HG03565 (cell line): ENCODE measurements around the gene TEX28.
"Not testable (repeated sequence)": the region's sequence is repeated elsewhere in the genome, so short reads cannot be mapped to it uniquely, and the experiment has no call there.

ENCODE experiments used
- ATAC-seq: cut with Tn5 transposase; IDR thresholded peaks from one replicate; pipeline ENCODE4 v1.9.1; 2021; ENCODE audit warnings: mild to moderate bottlenecking, moderate library complexity; ENCODE audit not compliant: unreplicated experiment

Gene TEX28

GRCh38 chrX:154312116-154312515 lies 17.2 kb upstream of the TEX28 start:
- ATAC-seq = no peak

- no peak for ATAC-seq
Measured at GRCh38 chrX:154310616-154311536, 16.0 kb upstream of the TEX28 start.

- no peak for ATAC-seq
Measured at GRCh38 chrX:154309041-154309775, 14.3 kb upstream of the TEX28 start.

GRCh38 chrX:154308108-154308946 lies 13.4 kb upstream of the TEX28 start:
- no peak for ATAC-seq

- no peak for ATAC-seq
Measured at GRCh38 chrX:154307202-154307601, 12.3 kb upstream of the TEX28 start.

GRCh38 chrX:154305541-154306205 lies 10.7 kb upstream of the TEX28 start:
- no peak for ATAC-seq

GRCh38 chrX:154304846-154305245 lies 9.9 kb upstream of the TEX28 start:
- ATAC-seq = no peak

GRCh38 chrX:154303476-154303875 lies 8.6 kb upstream of the TEX28 start:
- no peak for ATAC-seq

- not testable (repeated sequence) for ATAC-seq
Measured at GRCh38 chrX:154302998-154303397, 8.1 kb upstream of the TEX28 start.

GRCh38 chrX:154300816-154301215 lies 5.9 kb upstream of the TEX28 start:
- ATAC-seq = no peak

- no peak for ATAC-seq
Measured at GRCh38 chrX:154298312-154298711, 3.4 kb upstream of the TEX28 start.

GRCh38 chrX:154296731-154297130 lies 1.8 kb upstream of the TEX28 start:
- ATAC-seq = no peak

- ATAC-seq = no peak
Measured at GRCh38 chrX:154295664-154296310, 863 bp upstream of the TEX28 start, which contains the start of gene TKTL1. TKTL1 (plus strand) TSS chrX:154295795; CDS start chrX:154295860, 65 bp downstream.

- not testable (repeated sequence) for ATAC-seq
Measured at GRCh38 chrX:154286406-154286805, 8.5 kb downstream of the TEX28 start.

- ATAC-seq = not testable (repeated sequence)
Measured at GRCh38 chrX:154284489-154285338, 10.2 kb downstream of the TEX28 start.

- ATAC-seq = not testable (repeated sequence)
Measured at GRCh38 chrX:154269245-154269644, 25.7 kb downstream of the TEX28 start.

- not testable (repeated sequence) for ATAC-seq
Measured at GRCh38 chrX:154263072-154263471, 31.9 kb downstream of the TEX28 start.

- ATAC-seq = not testable (repeated sequence)
Measured at GRCh38 chrX:154258711-154259110, 36.2 kb downstream of the TEX28 start.

- ATAC-seq = not testable (repeated sequence)
Measured at GRCh38 chrX:154257282-154257681, 37.6 kb downstream of the TEX28 start, which contains the start of gene OPN1MW3. OPN1MW3 (plus strand) TSS chrX:154257582; CDS start chrX:154257620, 38 bp downstream.
